ENCODE results near the gene PAX5. TPM values are rescaled to one million over a fixed set of nuclear protein-coding genes. Genes with fewer than 3 reads are reported as not detected.

Gene PAX5
- total and polyA plus RNA-seq, 2 of the 13 experiments (the other 11 are each of a cell fraction or from before 2014, with no cell fraction given), result not detected

- H3K27ac ChIP-seq (ENCODE audit: extremely low read length, insufficient read depth, low read length), result no peak overlapping the region
- in situ Hi-C loops (cut with HindIII; ENCODE audit: extremely low pct_ligation_motif_present, low pct_unique_long_range_greater_than_20kb) (no loop called here), intact Hi-C loops (cut with micrococcal nuclease; ENCODE audit: unreplicated experiment) (no loop called here)
- no peaks in the 10 kb centered on the region for H4K20me1 ChIP-seq (ENCODE audit: insufficient read depth, low read length)
- H3K4me3 ChIP-seq (replicated peaks in 1 of 3; ENCODE audit: insufficient read depth in 1 of 3, low read depth in 2 of 3, low read length in 3 of 3), result peak overlapping the region in 1 of 3 experiments; percentile 38; a peak in 1 of 6 replicates
- POLR2A ChIA-PET, result no interaction called here
- no peak for FAIRE-seq
- WGBS (ENCODE audit: low lambda C conversion rate), result 39% methylated on average over 2 of the region's 11 CpGs
- H3K36me3 ChIP-seq (replicated peaks in 1 of 2; ENCODE audit: control insufficient read depth in 1 of 2, insufficient read depth in 2 of 2, low read length in 2 of 2), result no peaks in the 10 kb centered on the region
- peak; percentile 29 for DNase-seq (ENCODE audit: low spot score)
- no peaks in the 10 kb centered on the region for H3K79me2 ChIP-seq (ENCODE audit: insufficient read depth, low read length)
- peak overlapping the region; percentile 50 for H3K4me2 ChIP-seq (ENCODE audit: low read depth, low read length)
- peak; percentile 86 for ATAC-seq
- peaks cover 0 to 7% of the 10 kb centered on the region in 2 experiments; a peak in 2 of 5 replicates for H3K27me3 ChIP-seq (ENCODE audit: control insufficient read depth in 1 of 2, insufficient read depth in 2 of 2, low read length in 2 of 2)
- BruUV-seq (replicated peaks), result no TSS peak
- H3K4me1 ChIP-seq (ENCODE audit: insufficient read depth, low read length), result peaks cover 32% of the 10 kb centered on the region
- H2AFZ ChIP-seq (ENCODE audit: low read length), result no peak overlapping the region
- H3K9ac ChIP-seq (ENCODE audit: insufficient read depth, low read depth, low read length), result no peak overlapping the region
- H3K9me3 ChIP-seq (ENCODE audit: low read length), result no peaks in the 10 kb centered on the region
- CTCF ChIA-PET (ENCODE audit: low intra/inter-chr PET ratio, low total read pairs), result no interaction called here
- TF ChIP-seq ZNF572 (CRISPR knock-in tag; IDR thresholded peaks at IDR 0.05) (no peak), PHF5A (CRISPR knock-in tag; IDR thresholded peaks at IDR 0.05; ENCODE audit: low read depth, unreplicated experiment) (no peak), KDM6A (CRISPR knock-in tag; IDR thresholded peaks at IDR 0.05; ENCODE audit: low read depth) (0 out of 2 replicates have a peak, but pooled peaks have one; percentile 44), HDAC1 (CRISPR knock-in tag; IDR thresholded peaks at IDR 0.05) (no peak; the same call in 1 of the 2 replicates), USF2 (IDR thresholded peaks at IDR 0.05; ENCODE audit: low read depth, low read length) (no peak), USF2 (CRISPR knock-in tag; IDR thresholded peaks at IDR 0.05; ENCODE audit: borderline replicate concordance) (no peak), ZBTB10 (CRISPR knock-in tag; IDR thresholded peaks at IDR 0.05; ENCODE audit: borderline replicate concordance) (no peak), MXI1 (IDR thresholded peaks at IDR 0.05; ENCODE audit: borderline replicate concordance, low read depth, low read length) (no peak), MTA1 (CRISPR knock-in tag; IDR thresholded peaks at IDR 0.05; ENCODE audit: borderline replicate concordance) (peak; percentile 87; the same call in 1 of the 2 replicates), NBN (conservative IDR thresholded peaks at IDR 0.05) (no peak), ZNF768 (CRISPR knock-in tag; IDR thresholded peaks at IDR 0.05) (no peak), ZNF496 (CRISPR knock-in tag; IDR thresholded peaks at IDR 0.05; ENCODE audit: insufficient replicate concordance) (no peak), HNF4A (CRISPR knock-in tag; IDR thresholded peaks at IDR 0.05) (peak; percentile 97)
- TF ChIP-seq, protein P1, sequence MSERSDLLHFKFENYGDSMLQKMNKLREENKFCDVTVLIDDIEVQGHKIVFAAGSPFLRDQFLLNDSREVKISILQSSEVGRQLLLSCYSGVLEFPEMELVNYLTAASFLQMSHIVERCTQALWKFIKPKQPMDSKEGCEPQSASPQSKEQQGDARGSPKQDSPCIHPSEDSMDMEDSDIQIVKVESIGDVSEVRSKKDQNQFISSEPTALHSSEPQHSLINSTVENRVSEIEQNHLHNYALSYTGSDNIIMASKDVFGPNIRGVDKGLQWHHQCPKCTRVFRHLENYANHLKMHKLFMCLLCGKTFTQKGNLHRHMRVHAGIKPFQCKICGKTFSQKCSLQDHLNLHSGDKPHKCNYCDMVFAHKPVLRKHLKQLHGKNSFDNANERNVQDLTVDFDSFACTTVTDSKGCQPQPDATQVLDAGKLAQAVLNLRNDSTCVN (CRISPR knock-in tag; IDR thresholded peaks at IDR 0.05; ENCODE audit: borderline replicate concordance), result no peak
- TF ChIP-seq, protein P2, sequence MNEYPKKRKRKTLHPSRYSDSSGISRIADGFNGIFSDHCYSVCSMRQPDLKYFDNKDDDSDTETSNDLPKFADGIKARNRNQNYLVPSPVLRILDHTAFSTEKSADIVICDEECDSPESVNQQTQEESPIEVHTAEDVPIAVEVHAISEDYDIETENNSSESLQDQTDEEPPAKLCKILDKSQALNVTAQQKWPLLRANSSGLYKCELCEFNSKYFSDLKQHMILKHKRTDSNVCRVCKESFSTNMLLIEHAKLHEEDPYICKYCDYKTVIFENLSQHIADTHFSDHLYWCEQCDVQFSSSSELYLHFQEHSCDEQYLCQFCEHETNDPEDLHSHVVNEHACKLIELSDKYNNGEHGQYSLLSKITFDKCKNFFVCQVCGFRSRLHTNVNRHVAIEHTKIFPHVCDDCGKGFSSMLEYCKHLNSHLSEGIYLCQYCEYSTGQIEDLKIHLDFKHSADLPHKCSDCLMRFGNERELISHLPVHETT (CRISPR knock-in tag; conservative IDR thresholded peaks at IDR 0.05), result no peak
- TF ChIP-seq, protein P3, sequence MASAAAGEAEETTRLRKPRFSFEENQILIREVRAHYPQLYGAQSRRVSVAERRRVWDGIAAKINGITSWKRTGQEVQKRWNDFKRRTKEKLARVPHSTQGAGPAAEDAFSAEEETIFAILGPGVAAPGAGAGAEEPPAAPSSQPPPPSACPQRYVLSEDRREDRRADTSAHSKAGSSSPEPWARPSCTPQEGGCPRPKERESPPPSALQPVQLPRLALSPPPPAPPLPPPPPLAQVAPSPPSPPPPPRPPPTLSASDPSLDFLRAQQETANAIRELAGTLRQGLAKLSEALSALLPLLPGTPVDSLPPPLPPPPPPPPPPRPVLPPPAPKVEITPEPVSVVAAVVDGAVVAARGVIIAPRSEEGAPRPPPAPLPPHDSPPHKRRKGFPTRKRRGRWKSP (CRISPR knock-in tag; IDR thresholded peaks at IDR 0.05), result no peak
Observed at GRCh38 chr9:36969216-36969771, 64.8 kb downstream of the PAX5 start.

Data from HepG2 (cell line).